BLaER1 (cell line): ENCODE results near the gene TBL1XR1.

ENCODE experiments used
- H3K27ac ChIP-seq: shearing (Covaris generic); formaldehyde crosslinking; 2 replicates; pipeline ENCODE4 v1.8.1; 2022
- H3K27me3 ChIP-seq: shearing (Covaris generic); formaldehyde crosslinking; 2 replicates; pipeline ENCODE4 v1.8.1; 2022
- H3K36me3 ChIP-seq: shearing (Covaris generic); formaldehyde crosslinking; 2 replicates; pipeline ENCODE4 v1.8.1; 2022
- H3K4me1 ChIP-seq: shearing (Covaris generic); formaldehyde crosslinking; 2 replicates; pipeline ENCODE4 v1.8.1; 2022
- H3K4me2 ChIP-seq: shearing (Covaris generic); formaldehyde crosslinking; 2 replicates; pipeline ENCODE4 v1.8.1; 2022
- H3K4me3 ChIP-seq: shearing (Covaris generic); formaldehyde crosslinking; 2 replicates; pipeline ENCODE4 v1.8.1; 2022
- H3K9ac ChIP-seq: shearing (Covaris generic); formaldehyde crosslinking; 2 replicates; pipeline ENCODE4 v1.8.1; 2022
- H3K9me3 ChIP-seq: shearing (Covaris generic); formaldehyde crosslinking; 2 replicates; pipeline ENCODE4 v1.8.1; 2022
- H4K20me1 ChIP-seq: shearing (Covaris generic); formaldehyde crosslinking; 2 replicates; pipeline ENCODE4 v1.8.1; 2022
- Cebpa-rat ChIP-seq: shearing (Covaris generic); IDR thresholded peaks from 2 replicates; pipeline ENCODE4 v1.8.1; 2022

Gene TBL1XR1

DNA sequence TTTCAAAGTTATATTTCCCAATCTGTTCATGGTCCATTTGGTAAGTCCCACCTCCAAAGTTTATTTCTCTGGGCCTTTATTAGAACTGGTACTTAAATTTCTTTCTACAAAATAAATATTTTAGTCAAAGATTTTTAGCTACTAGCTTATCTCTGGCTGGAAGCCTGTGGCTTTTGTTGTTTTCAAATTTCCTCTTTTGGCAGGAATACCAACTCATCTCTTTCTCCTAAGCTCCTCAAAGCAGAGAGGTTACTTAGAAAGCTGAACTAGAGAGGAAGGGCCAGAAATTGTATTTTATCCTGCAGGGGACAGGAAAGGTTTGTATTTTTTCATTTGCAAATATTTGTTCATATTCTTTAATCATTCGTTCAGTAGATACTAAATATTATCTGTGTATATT is 227.8 kb downstream of the TBL1XR1 start:
- TF ChIP-seq Cebpa-rat = no peak

More for the DNA sequence above, 227.8 kb downstream of the TBL1XR1 start:
- Histone ChIP-seq H4K20me1 (no peaks in the 10 kb centered on the region), H3K9me3 (no peaks in the 10 kb centered on the region), H3K4me3 (no peak overlapping the region), H3K9ac (no peak overlapping the region), H3K27ac (no peak overlapping the region), H3K4me2 (peak overlapping the region; percentile 21), H3K4me1 (peaks cover 6% of the 10 kb centered on the region; the same call in 1 of the 2 replicates), H3K36me3 (no peaks in the 10 kb centered on the region), H3K27me3 (no peaks in the 10 kb centered on the region)
